ENCODE measurements around the gene HECTD4.

DNA sequence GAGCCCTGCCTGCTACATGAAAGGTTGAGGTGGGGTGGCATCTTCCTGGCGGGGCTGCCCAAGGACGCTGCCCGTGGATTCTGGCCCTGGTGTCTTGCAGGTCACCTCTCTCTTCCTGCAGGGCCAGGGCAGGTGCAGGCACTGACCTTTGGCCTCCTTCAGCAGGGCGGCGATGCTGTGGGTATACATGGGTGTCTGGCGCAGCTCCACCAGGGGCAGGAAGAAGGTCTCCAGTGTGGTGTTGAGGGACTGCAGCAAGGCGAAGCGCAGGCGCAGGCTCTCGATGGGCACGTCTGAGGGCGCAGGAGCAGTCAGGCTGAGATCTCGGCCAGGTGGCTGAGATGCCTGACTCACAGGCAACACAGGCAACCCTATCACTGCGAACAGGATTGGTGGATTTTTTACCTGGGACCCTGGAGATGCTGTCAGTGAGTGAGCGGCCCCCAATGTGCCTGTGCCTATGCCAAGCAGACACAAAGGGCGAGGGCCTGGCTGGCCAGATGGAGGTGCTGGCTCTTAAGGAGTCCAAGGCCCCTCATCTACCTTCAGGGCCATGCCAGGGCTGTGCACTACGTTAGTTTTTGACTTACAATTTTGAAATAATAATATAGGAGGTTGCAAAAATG, 211.1 kb downstream of the HECTD4 start:
- TF ChIP-seq, protein P1, sequence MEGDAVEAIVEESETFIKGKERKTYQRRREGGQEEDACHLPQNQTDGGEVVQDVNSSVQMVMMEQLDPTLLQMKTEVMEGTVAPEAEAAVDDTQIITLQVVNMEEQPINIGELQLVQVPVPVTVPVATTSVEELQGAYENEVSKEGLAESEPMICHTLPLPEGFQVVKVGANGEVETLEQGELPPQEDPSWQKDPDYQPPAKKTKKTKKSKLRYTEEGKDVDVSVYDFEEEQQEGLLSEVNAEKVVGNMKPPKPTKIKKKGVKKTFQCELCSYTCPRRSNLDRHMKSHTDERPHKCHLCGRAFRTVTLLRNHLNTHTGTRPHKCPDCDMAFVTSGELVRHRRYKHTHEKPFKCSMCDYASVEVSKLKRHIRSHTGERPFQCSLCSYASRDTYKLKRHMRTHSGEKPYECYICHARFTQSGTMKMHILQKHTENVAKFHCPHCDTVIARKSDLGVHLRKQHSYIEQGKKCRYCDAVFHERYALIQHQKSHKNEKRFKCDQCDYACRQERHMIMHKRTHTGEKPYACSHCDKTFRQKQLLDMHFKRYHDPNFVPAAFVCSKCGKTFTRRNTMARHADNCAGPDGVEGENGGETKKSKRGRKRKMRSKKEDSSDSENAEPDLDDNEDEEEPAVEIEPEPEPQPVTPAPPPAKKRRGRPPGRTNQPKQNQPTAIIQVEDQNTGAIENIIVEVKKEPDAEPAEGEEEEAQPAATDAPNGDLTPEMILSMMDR (conservative IDR thresholded peaks at IDR 0.05; ENCODE audit: low read depth, low read length), result no peak
- no peak for TF ChIP-seq POLR2A (IDR thresholded peaks at IDR 0.05; ENCODE audit: low read depth, low read length)
- no peak for TF ChIP-seq CEBPB (IDR thresholded peaks at IDR 0.05; ENCODE audit: low read depth, low read length)
- TF ChIP-seq RAD21 (IDR thresholded peaks at IDR 0.05; ENCODE audit: low read length), result no peak
- no peak for TF ChIP-seq MAFK (IDR thresholded peaks at IDR 0.05; ENCODE audit: low read depth, low read length)
- TF ChIP-seq FOS (IDR thresholded peaks at IDR 0.05; ENCODE audit: low read depth, low read length), result no peak
- no peak for TF ChIP-seq RFX5 (IDR thresholded peaks at IDR 0.05; ENCODE audit: low read depth, low read length)
- no peak for TF ChIP-seq SMC3 (IDR thresholded peaks at IDR 0.05; ENCODE audit: low read depth, low read length)
- no peak for TF ChIP-seq CHD1 (IDR thresholded peaks at IDR 0.05; ENCODE audit: low read depth, low read length)
- TF ChIP-seq, protein P2, sequence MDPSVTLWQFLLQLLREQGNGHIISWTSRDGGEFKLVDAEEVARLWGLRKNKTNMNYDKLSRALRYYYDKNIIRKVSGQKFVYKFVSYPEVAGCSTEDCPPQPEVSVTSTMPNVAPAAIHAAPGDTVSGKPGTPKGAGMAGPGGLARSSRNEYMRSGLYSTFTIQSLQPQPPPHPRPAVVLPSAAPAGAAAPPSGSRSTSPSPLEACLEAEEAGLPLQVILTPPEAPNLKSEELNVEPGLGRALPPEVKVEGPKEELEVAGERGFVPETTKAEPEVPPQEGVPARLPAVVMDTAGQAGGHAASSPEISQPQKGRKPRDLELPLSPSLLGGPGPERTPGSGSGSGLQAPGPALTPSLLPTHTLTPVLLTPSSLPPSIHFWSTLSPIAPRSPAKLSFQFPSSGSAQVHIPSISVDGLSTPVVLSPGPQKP (IDR thresholded peaks at IDR 0.05; ENCODE audit: borderline replicate concordance, low read depth, low read length), result no peak
- no peak for TF ChIP-seq MXI1 (IDR thresholded peaks at IDR 0.05; ENCODE audit: borderline replicate concordance, low read depth, low read length)
- no peak for TF ChIP-seq MAZ (IDR thresholded peaks at IDR 0.05; ENCODE audit: borderline replicate concordance, low read depth, low read length)
- TF ChIP-seq BHLHE40 (IDR thresholded peaks at IDR 0.05; ENCODE audit: low read depth, low read length), result no peak

Data from IMR-90 (cell line).